Esophagus muscularis mucosa (tissue), 4 donors: Measurements from ENCODE around the gene STRBP. TPM values are rescaled to one million over a fixed set of nuclear protein-coding genes. Genes with fewer than 3 reads are reported as not detected.

Source experiments
- DNase-seq: peaks from one replicate; pipeline ENCODE4 v3.0.0-alpha.2; 2017; ENCODE audit errors: extremely low spot score
- H3K27ac ChIP-seq, 4 donors: fragments of 200-600 bp; sonication (generic); replicated peaks in 1 of 4; 1 replicate in 3 of 4; 2 replicates in 1 of 4; pipeline ENCODE4 v1.5.1; 2016 to 2019; ENCODE audit warnings: mild to moderate bottlenecking in 1 of 4
- H3K27me3 ChIP-seq, 4 donors: fragments of 200-600 bp; sonication (generic); one replicate each; pipeline versions ENCODE4 v1.5.1 to v1.6.0; 2016 to 2019
- H3K36me3 ChIP-seq, 4 donors: fragments of 200-600 bp; sonication (generic); one replicate each; pipeline ENCODE4 v1.5.1; 2016 to 2019
- H3K4me1 ChIP-seq, 4 donors: fragments of 200-600 bp; sonication (generic); one replicate each; pipeline ENCODE4 v1.5.1; 2016 to 2019
- H3K4me3 ChIP-seq, 4 donors: fragments of 200-600 bp; sonication (generic); 1 replicate in 2 of 4; 2 replicates in 2 of 4; pipeline ENCODE4 v1.5.1; 2016 to 2019; ENCODE audit warnings: mild to moderate bottlenecking in 4 of 4, moderate library complexity in 1 of 4
- H3K9me3 ChIP-seq, 4 donors: fragments of 200-600 bp; sonication (generic); 1 replicate in 3 of 4; 2 replicates in 1 of 4; pipeline ENCODE4 v1.5.1; 2016 to 2019
- CTCF ChIP-seq, 3 experiments: fragments of 200-600 bp in 2 of 3; fragments of 450-650 bp in 1 of 3; sonication (generic) in 2 of 3; IDR thresholded peaks; one replicate each; pipeline ENCODE4 v1.5.1; 2017 to 2019; ENCODE audit warnings: antibody characterized with exemption in 3 of 3, mild to moderate bottlenecking in 2 of 3, moderate library complexity in 1 of 3
- EP300 ChIP-seq: sonication (generic); formaldehyde crosslinking; IDR thresholded peaks from one replicate; pipeline ENCODE4 v1.6.1; 2017; ENCODE audit warnings: antibody characterized with exemption
- POLR2A ChIP-seq: fragments of 450-650 bp; IDR thresholded peaks from one replicate; pipeline ENCODE4 v1.6.1; 2017; ENCODE audit warnings: antibody characterized with exemption, moderate library complexity, mild to moderate bottlenecking, low read depth
- POLR2AphosphoS5 ChIP-seq, 2 donors: sonication (generic); formaldehyde crosslinking; IDR thresholded peaks; one replicate each; pipeline ENCODE4 v1.6.1; 2017; ENCODE audit warnings: antibody characterized with exemption in 2 of 2
- WGBS: methylation state at CpG from one replicate; pipeline ENCODE4 v1.1.5; 2018; 5-methylcytosine and 5-hydroxymethylcytosine counted together
- intact Hi-C: fragments of 100-400 bp; cut with DNase I; formaldehyde crosslinking; loops from one replicate; pipeline ENCODE4 v1.15.1; 2023
- total RNA-seq, 4 donors: library from RNA; depleted of rRNA; stranded (reverse); fragments of >200 nt; gene quantifications; one replicate each; pipeline versions ENCODE4 v1.1.0 to v1.2.1, GENCODE V29; 2016

The STRBP gene
- total RNA-seq, 4 donors from 2014 or later: 11.2 to 20.6 (median 14.5) TPM

- Histone ChIP-seq H3K4me1 (peaks cover 26 to 32% (median 30%) of the 10 kb centered on the region in 4 donors), H3K4me3 (no peak overlapping the region), H3K27me3 (no peaks in the 10 kb centered on the region), H3K36me3 (peaks cover 13 to 26% (median 23%) of the 10 kb centered on the region in 4 donors), H3K27ac (no peak overlapping the region), H3K9me3 (no peaks in the 10 kb centered on the region)
- TF ChIP-seq EP300 (no peak), POLR2AphosphoS5 (IDR thresholded peaks at IDR 0.05) (no peak), CTCF (IDR thresholded peaks at IDR 0.05) (no peak), POLR2A (no peak)
- WGBS: 85% methylated on average over 7 of the region's 7 CpGs
- intact Hi-C loops: no loop called here
- DNase-seq: no peak
Measured at GRCh38 chr9:123113185-123113584, 155.2 kb downstream of the STRBP start.

- no peak overlapping the region for H3K4me3 ChIP-seq
- 83% methylated on average over 33 of the region's 43 CpGs for WGBS
- H3K36me3 ChIP-seq: peaks cover 13 to 35% (median 32%) of the 10 kb centered on the region in 4 donors
- TF ChIP-seq POLR2AphosphoS5 (IDR thresholded peaks at IDR 0.05): no peak
- TF ChIP-seq EP300: no peak
- no peak for TF ChIP-seq CTCF (IDR thresholded peaks at IDR 0.05)
- no peak for TF ChIP-seq POLR2A
- intact Hi-C loops: no loop called here
- no peaks in the 10 kb centered on the region for H3K27me3 ChIP-seq
- H3K27ac ChIP-seq: no peak overlapping the region
- peak; percentile 78 for DNase-seq
- no peaks in the 10 kb centered on the region for H3K9me3 ChIP-seq
- peaks cover 18 to 24% (median 23%) of the 10 kb centered on the region in 4 donors for H3K4me1 ChIP-seq
Measured at GRCh38 chr9:123112015-123112975, 156.1 kb downstream of the STRBP start.

- 63% methylated on average over 8 of the region's 8 CpGs for WGBS
- Histone ChIP-seq H3K27ac (no peak overlapping the region), H3K27me3 (no peaks in the 10 kb centered on the region), H3K9me3 (no peaks in the 10 kb centered on the region), H3K4me3 (no peak overlapping the region), H3K36me3 (peaks cover 13 to 43% (median 39%) of the 10 kb centered on the region in 4 donors), H3K4me1 (peaks cover 17 to 22% (median 22%) of the 10 kb centered on the region in 4 donors)
- DNase-seq: peak; percentile 88
- intact Hi-C loops: no loop called here
- no peak for TF ChIP-seq CTCF (IDR thresholded peaks at IDR 0.05)
- TF ChIP-seq POLR2AphosphoS5 (IDR thresholded peaks at IDR 0.05): no peak
- no peak for TF ChIP-seq EP300
- no peak for TF ChIP-seq POLR2A
Measured at GRCh38 chr9:123111427-123112014, 156.9 kb downstream of the STRBP start.

- Histone ChIP-seq H3K36me3 (peaks cover 20 to 61% (median 53%) of the 10 kb centered on the region in 4 donors), H3K9me3 (no peaks in the 10 kb centered on the region), H3K27me3 (no peaks in the 10 kb centered on the region), H3K27ac (no peak overlapping the region), H3K4me1 (peaks cover 10 to 12% (median 10%) of the 10 kb centered on the region in 4 donors), H3K4me3 (no peak overlapping the region)
- peak; percentile 72 for DNase-seq
- 91% methylated on average over 14 of the region's 15 CpGs for WGBS
- TF ChIP-seq EP300 (no peak), CTCF (IDR thresholded peaks at IDR 0.05) (no peak), POLR2AphosphoS5 (IDR thresholded peaks at IDR 0.05) (no peak)
- intact Hi-C loops: no loop called here
Measured at GRCh38 chr9:123109540-123110279, 158.7 kb downstream of the STRBP start.
